SK-N-SH (cell line): ENCODE data around the gene STK38. TPM values are rescaled to one million over a fixed set of nuclear protein-coding genes. Genes with fewer than 3 reads are reported as not detected.

ENCODE experiments used
- CTCF ChIA-PET: fragments of 300-600, 350-600 bp; formaldehyde crosslinking; extraction: SDS; loops from one replicate; lab custom pipeline; 2021; lab: Yijun Ruan, JAX
- POLR2A ChIA-PET: fragments of 350-600 bp; sonication (Branson Sonifier 250); formaldehyde crosslinking; extraction: SDS; loops from one replicate; lab custom pipeline; 2020; ENCODE audit warnings: antibody characterized with exemption, inconsistent platforms; lab: Yijun Ruan, JAX
- DNase-seq: peaks from one replicate; pipeline ENCODE4 v3.0.0; 2012
- H2AFZ ChIP-seq: fragments of 200-600 bp; sonication (generic); 2 replicates; pipeline ENCODE4 v1.8.1; 2016; ENCODE audit warnings: antibody characterized with exemption, mild to moderate bottlenecking, low read depth
- H3F3A ChIP-seq: fragments of 200-600 bp; sonication (generic); replicated peaks from 2 replicates; pipeline ENCODE3; 2016; ENCODE audit warnings: antibody characterized with exemption, mild to moderate bottlenecking; ENCODE audit not compliant: insufficient read depth
- H3K27ac ChIP-seq, 2 experiments: fragments of 200-500 bp in 1 of 2; fragments of 200-600 bp in 1 of 2; sonication (Bioruptor generic) in 1 of 2; sonication (generic), shearing (Covaris generic) in 1 of 2; 2 replicates each; pipeline versions ENCODE4 v1.5.1 to v1.6.1; 2014 to 2016; ENCODE audit warnings: low read depth in 2 of 2, inconsistent platforms in 1 of 2, low read length in 1 of 2, mild to moderate bottlenecking in 1 of 2, mixed read lengths in 1 of 2
- H3K27me3 ChIP-seq: fragments of 200-600 bp; sonication (generic), shearing (Covaris generic); 2 replicates; pipeline ENCODE4 v1.6.1; 2016; ENCODE audit warnings: mixed run types; ENCODE audit not compliant: insufficient read depth
- H3K36me3 ChIP-seq, 2 experiments: fragments of 200-500 bp in 1 of 2; fragments of 200-600 bp in 1 of 2; sonication (Bioruptor generic) in 1 of 2; sonication (generic) in 1 of 2; replicated peaks in 1 of 2; 2 replicates each; pipeline versions ENCODE3 to v1.5.1; 2014 to 2016; ENCODE audit warnings: low read length in 1 of 2, mild to moderate bottlenecking in 1 of 2; ENCODE audit not compliant: insufficient read depth in 2 of 2, control insufficient read depth in 1 of 2
- H3K4me1 ChIP-seq, 2 experiments: fragments of 200-500 bp in 1 of 2; fragments of 200-600 bp in 1 of 2; sonication (Bioruptor generic) in 1 of 2; sonication (generic), shearing (Covaris generic) in 1 of 2; 2 replicates each; pipeline versions ENCODE4 v1.5.1 to v1.6.1; 2014 to 2016; ENCODE audit warnings: low read depth in 1 of 2, low read length in 1 of 2, mixed run types in 1 of 2; ENCODE audit not compliant: insufficient read depth in 2 of 2, control insufficient read depth in 1 of 2
- H3K4me2 ChIP-seq: fragments of 200-600 bp; sonication (generic), shearing (Covaris generic); 2 replicates; pipeline ENCODE4 v1.6.1; 2017; ENCODE audit warnings: mixed run types
- H3K4me3 ChIP-seq, 2 experiments: fragments of 200-500 bp in 1 of 2; fragments of 200-600 bp in 1 of 2; sonication (Bioruptor generic) in 1 of 2; sonication (generic), shearing (Covaris generic) in 1 of 2; 2 replicates each; pipeline versions ENCODE4 v1.5.1 to v1.8.1; 2014 to 2016; ENCODE audit warnings: low read depth in 2 of 2, inconsistent platforms in 1 of 2, low read length in 1 of 2, mild to moderate bottlenecking in 1 of 2, mixed read lengths in 1 of 2, moderate library complexity in 1 of 2
- H3K79me2 ChIP-seq: fragments of 200-600 bp; sonication (generic); 2 replicates; pipeline ENCODE4 v1.8.1; 2017; ENCODE audit warnings: mild to moderate bottlenecking; ENCODE audit not compliant: insufficient read depth
- H3K9ac ChIP-seq: fragments of 200-600 bp; sonication (generic); 2 replicates; pipeline ENCODE4 v1.6.1; 2017; ENCODE audit warnings: mixed run types
- H3K9me2 ChIP-seq: fragments of 200-600 bp; sonication (generic); 2 replicates; pipeline ENCODE4 v1.6.1; 2017; ENCODE audit warnings: mixed run types
- H3K9me3 ChIP-seq: fragments of 200-600 bp; sonication (generic); 2 replicates; pipeline ENCODE4 v1.6.1; 2017; ENCODE audit warnings: mixed run types, mild to moderate bottlenecking, moderate library complexity
- H4K20me1 ChIP-seq: fragments of 200-600 bp; sonication (generic); 2 replicates; pipeline ENCODE4 v1.6.1; 2017; ENCODE audit warnings: mild to moderate bottlenecking, mixed run types; ENCODE audit not compliant: insufficient read depth
- ELF1 ChIP-seq: IDR thresholded peaks from 2 replicates; pipeline ENCODE4 v1.4.0; 2012
- FOXM1 ChIP-seq: IDR thresholded peaks from 2 replicates; pipeline ENCODE4 v1.4.0; 2012; ENCODE audit warnings: low read depth, mild to moderate bottlenecking
- GABPA ChIP-seq: IDR thresholded peaks from 2 replicates; pipeline ENCODE4 v1.4.0; 2012; ENCODE audit warnings: low read depth, mild to moderate bottlenecking
- GATA2 ChIP-seq: sonication (generic); formaldehyde crosslinking; IDR thresholded peaks from 2 replicates; pipeline ENCODE4 v1.5.0; 2020; ENCODE audit warnings: mild to moderate bottlenecking, missing genetic modification reagents
- JUND ChIP-seq: IDR thresholded peaks from 2 replicates; pipeline ENCODE4 v1.4.0; 2012
- MAX ChIP-seq: IDR thresholded peaks from 2 replicates; pipeline ENCODE4 v1.4.0; 2012; ENCODE audit warnings: low read depth
- MEF2A ChIP-seq: IDR thresholded peaks from 2 replicates; pipeline ENCODE4 v1.4.0; 2012; ENCODE audit warnings: low read depth, borderline replicate concordance
- MXI1 ChIP-seq: IDR thresholded peaks from 2 replicates; pipeline ENCODE4 v1.6.1; 2012; ENCODE audit warnings: mild to moderate bottlenecking, low read depth, low read length, improper control_type of control experiment
- NRF1 ChIP-seq: IDR thresholded peaks from 2 replicates; pipeline ENCODE4 v1.6.1; 2012; ENCODE audit warnings: low read depth, mild to moderate bottlenecking, low read length
- POLR2AphosphoS5 ChIP-seq: IDR thresholded peaks from 2 replicates; pipeline ENCODE4 v1.6.1; 2012; ENCODE audit warnings: low read depth, low read length
- RAD21 ChIP-seq: IDR thresholded peaks from 2 replicates; pipeline ENCODE4 v1.6.1; 2012; ENCODE audit warnings: mild to moderate bottlenecking, low read length
- RCOR1 ChIP-seq: fragments of 150-350 bp; IDR thresholded peaks from 2 replicates; pipeline ENCODE4 v1.6.1; 2017; ENCODE audit warnings: antibody characterized with exemption, low read length
- RFX5 ChIP-seq: IDR thresholded peaks from 2 replicates; pipeline ENCODE4 v1.6.1; 2012; ENCODE audit warnings: mild to moderate bottlenecking, improper control_type of control experiment, low read length
- RXRA ChIP-seq: IDR thresholded peaks from 2 replicates; pipeline ENCODE4 v1.4.0; 2012; ENCODE audit warnings: low read depth, mild to moderate bottlenecking, borderline replicate concordance
- SIN3A ChIP-seq: IDR thresholded peaks from 2 replicates; pipeline ENCODE4 v1.6.1; 2012; ENCODE audit warnings: low read depth, mild to moderate bottlenecking, low read length, moderate library complexity, borderline replicate concordance
- SMC3 ChIP-seq: IDR thresholded peaks from 2 replicates; pipeline ENCODE4 v1.6.1; 2012; ENCODE audit warnings: low read depth, low read length, improper control_type of control experiment
- TAF1 ChIP-seq: IDR thresholded peaks from 2 replicates; pipeline ENCODE4 v1.6.1; 2012; ENCODE audit warnings: low read depth, mild to moderate bottlenecking, low read length, moderate library complexity, borderline replicate concordance
- TCF12 ChIP-seq: IDR thresholded peaks from 2 replicates; pipeline ENCODE4 v1.4.0; 2012
- YY1 ChIP-seq: IDR thresholded peaks from 2 replicates; pipeline ENCODE4 v1.4.0; 2012; ENCODE audit warnings: low read depth, mild to moderate bottlenecking
- WGBS: methylation state at CpG from one replicate; pipeline ENCODE4 v1.1.6; 2017; ENCODE audit warnings: low lambda C conversion rate; 5-methylcytosine and 5-hydroxymethylcytosine counted together
- polyA plus RNA-seq, 3 experiments: library from polyadenylated mRNA; depleted of rRNA; stranded (reverse); fragments of >200 nt; gene quantifications; 2 replicates each; pipeline ENCODE4 v1.2.3, GENCODE V29; 2012
- TF ChIP-seq, protein P1 (sequence below): fragments of 150-350 bp; IDR thresholded peaks from 2 replicates; pipeline ENCODE4 v1.6.1; 2016; ENCODE audit warnings: mild to moderate bottlenecking, low read depth, low read length
- TF ChIP-seq, protein P2 (sequence below): IDR thresholded peaks from 2 replicates; pipeline ENCODE4 v1.4.0; 2012; ENCODE audit warnings: low read depth, borderline replicate concordance
- TF ChIP-seq, protein P3 (sequence below): fragments of 200-600 bp; sonication (generic); IDR thresholded peaks from 2 replicates; pipeline ENCODE4 v1.6.1; 2017; ENCODE audit warnings: antibody characterized with exemption, mild to moderate bottlenecking, moderate library complexity

STK38 gene
- 10.2 and 12.0 TPM in 2 replicates for polyA plus RNA-seq (2012; rRNA removed)
- polyA plus RNA-seq (2012; cell fraction: cytosol; rRNA removed), result 11.0 and 11.9 TPM in 2 replicates
- polyA plus RNA-seq (2012; cell fraction: nucleus; rRNA removed), result 13.5 and 27.9 TPM in 2 replicates

- Histone ChIP-seq H2AFZ (peak within 1 kb of the TSS; percentile 97), H4K20me1 (no peaks in the 10 kb centered on the region; the same call in 1 of the 2 replicates), H3F3A (peaks cover 20% of the 10 kb centered on the region), H3K9me2 (no peaks in the 10 kb centered on the region), H3K4me3 (peak within 1 kb of the TSS; percentile 78 to 99)
- CTCF ChIA-PET, result no interaction called here
- WGBS, result 2% methylated on average over 21 of the region's 51 CpGs
- TF ChIP-seq RCOR1 (no peak), GATA2 (CRISPR knock-in tag) (no peak), MXI1 (peak; percentile 65), RFX5 (no peak), TAF1 (0 out of 2 replicates have a peak, but pooled peaks have one; percentile 11), GABPA (no peak), MEF2A (no peak), RAD21 (peak; percentile 17; the same call in 1 of the 2 replicates), NRF1 (peak; percentile 83), SMC3 (no peak), SIN3A (peak; percentile 64; the same call in 1 of the 2 replicates), YY1 (0 out of 2 replicates have a peak, but pooled peaks have one; percentile 22), RXRA (no peak), ELF1 (no peak), FOXM1 (no peak), POLR2AphosphoS5 (peak; percentile 97), TCF12 (peak; percentile 38; the same call in 1 of the 2 replicates), MAX (peak; percentile 42; the same call in 1 of the 2 replicates), JUND (no peak)
- TF ChIP-seq, protein P1, sequence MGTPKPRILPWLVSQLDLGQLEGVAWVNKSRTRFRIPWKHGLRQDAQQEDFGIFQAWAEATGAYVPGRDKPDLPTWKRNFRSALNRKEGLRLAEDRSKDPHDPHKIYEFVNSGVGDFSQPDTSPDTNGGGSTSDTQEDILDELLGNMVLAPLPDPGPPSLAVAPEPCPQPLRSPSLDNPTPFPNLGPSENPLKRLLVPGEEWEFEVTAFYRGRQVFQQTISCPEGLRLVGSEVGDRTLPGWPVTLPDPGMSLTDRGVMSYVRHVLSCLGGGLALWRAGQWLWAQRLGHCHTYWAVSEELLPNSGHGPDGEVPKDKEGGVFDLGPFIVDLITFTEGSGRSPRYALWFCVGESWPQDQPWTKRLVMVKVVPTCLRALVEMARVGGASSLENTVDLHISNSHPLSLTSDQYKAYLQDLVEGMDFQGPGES, result no peak
- TF ChIP-seq, protein P2, sequence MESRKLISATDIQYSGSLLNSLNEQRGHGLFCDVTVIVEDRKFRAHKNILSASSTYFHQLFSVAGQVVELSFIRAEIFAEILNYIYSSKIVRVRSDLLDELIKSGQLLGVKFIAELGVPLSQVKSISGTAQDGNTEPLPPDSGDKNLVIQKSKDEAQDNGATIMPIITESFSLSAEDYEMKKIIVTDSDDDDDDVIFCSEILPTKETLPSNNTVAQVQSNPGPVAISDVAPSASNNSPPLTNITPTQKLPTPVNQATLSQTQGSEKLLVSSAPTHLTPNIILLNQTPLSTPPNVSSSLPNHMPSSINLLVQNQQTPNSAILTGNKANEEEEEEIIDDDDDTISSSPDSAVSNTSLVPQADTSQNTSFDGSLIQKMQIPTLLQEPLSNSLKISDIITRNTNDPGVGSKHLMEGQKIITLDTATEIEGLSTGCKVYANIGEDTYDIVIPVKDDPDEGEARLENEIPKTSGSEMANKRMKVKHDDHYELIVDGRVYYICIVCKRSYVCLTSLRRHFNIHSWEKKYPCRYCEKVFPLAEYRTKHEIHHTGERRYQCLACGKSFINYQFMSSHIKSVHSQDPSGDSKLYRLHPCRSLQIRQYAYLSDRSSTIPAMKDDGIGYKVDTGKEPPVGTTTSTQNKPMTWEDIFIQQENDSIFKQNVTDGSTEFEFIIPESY, result no peak
- TF ChIP-seq, protein P3, sequence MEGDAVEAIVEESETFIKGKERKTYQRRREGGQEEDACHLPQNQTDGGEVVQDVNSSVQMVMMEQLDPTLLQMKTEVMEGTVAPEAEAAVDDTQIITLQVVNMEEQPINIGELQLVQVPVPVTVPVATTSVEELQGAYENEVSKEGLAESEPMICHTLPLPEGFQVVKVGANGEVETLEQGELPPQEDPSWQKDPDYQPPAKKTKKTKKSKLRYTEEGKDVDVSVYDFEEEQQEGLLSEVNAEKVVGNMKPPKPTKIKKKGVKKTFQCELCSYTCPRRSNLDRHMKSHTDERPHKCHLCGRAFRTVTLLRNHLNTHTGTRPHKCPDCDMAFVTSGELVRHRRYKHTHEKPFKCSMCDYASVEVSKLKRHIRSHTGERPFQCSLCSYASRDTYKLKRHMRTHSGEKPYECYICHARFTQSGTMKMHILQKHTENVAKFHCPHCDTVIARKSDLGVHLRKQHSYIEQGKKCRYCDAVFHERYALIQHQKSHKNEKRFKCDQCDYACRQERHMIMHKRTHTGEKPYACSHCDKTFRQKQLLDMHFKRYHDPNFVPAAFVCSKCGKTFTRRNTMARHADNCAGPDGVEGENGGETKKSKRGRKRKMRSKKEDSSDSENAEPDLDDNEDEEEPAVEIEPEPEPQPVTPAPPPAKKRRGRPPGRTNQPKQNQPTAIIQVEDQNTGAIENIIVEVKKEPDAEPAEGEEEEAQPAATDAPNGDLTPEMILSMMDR, result peak; percentile 34; the same call in 1 of the 2 replicates
- TF ChIP-seq, all 33 proteins: peak for 10
- H3K9me3 ChIP-seq, result no peaks in the 10 kb centered on the region
- peak within 1 kb of the TSS; percentile 88 to 91 for H3K27ac ChIP-seq
- POLR2A ChIA-PET, result no interaction called here
- H3K79me2 ChIP-seq, result peaks cover 51% of the 10 kb centered on the region
- peaks cover 4 to 14% of the 10 kb centered on the region in 2 experiments for H3K4me1 ChIP-seq
- H3K9ac ChIP-seq, result peak within 1 kb of the TSS; percentile 94
- H3K27me3 ChIP-seq, result no peaks in the 10 kb centered on the region
- peaks cover 0 to 6% of the 10 kb centered on the region in 2 experiments for H3K36me3 ChIP-seq
- DNase-seq, result peak; percentile 99
- H3K4me2 ChIP-seq, result peak within 1 kb of the TSS; percentile 99
Observed at GRCh38 chr6:36546920-36547645, at the start of gene STK38. Gene STK38, minus strand, starts transcription at chr6:36547479. Its CDS starts 7,277 bp downstream, at chr6:36540202.
